ENCODE data around the gene DOP1A. TPM values are rescaled to one million over a fixed set of nuclear protein-coding genes. Genes with fewer than 3 reads are reported as not detected.

The DOP1A gene
- total RNA-seq, 1 donor from 2014 or later = 19.0 TPM

DNA sequence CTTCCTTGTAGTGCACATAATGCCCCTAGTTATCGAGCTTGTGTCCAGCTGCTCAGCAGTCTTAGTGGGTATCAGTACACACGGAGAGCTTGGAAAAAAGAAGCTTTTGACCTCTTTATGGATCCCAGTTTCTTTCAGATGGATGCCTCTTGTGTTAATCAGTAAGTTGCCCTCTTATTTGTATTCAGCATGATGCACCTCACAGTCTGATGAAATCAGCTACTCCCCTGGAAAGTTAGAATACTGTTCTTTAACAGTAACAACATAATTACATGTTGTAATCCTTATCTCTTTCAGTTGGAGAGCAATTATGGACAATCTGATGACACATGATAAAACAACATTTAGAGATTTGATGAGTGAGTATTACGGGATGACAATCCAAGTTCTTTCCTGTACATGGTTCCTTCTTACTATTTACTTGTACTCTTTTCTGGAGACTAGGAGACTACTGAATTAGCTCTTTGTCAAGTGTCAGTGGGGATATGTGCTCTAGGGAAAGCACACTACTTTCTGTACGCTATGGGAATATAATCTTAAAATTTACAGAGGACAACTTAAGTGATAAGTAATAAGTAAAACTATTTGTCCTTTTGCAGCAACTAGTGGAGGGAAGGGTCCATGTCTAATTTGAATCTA is 86.5 kb downstream of the DOP1A start:
- Mint-ChIP-seq H3K27ac (ENCODE audit: unreplicated experiment) (no peak overlapping the region), H3K4me1 (ENCODE audit: low read depth) (no peaks in the 10 kb centered on the region), H3K36me3 (ENCODE audit: low read depth) (peaks cover 12% of the 10 kb centered on the region), H3K9me3 (ENCODE audit: low read depth) (no peaks in the 10 kb centered on the region), H3K4me3 (ENCODE audit: unreplicated experiment) (no peak overlapping the region), H3K27me3 (ENCODE audit: low read depth) (no peaks in the 10 kb centered on the region)
- TF ChIP-seq CTCF (IDR thresholded peaks at IDR 0.05) = no peak
- DNase-seq (ENCODE audit: low spot score) = no peak

- no peak for TF ChIP-seq CTCF (IDR thresholded peaks at IDR 0.05)
- Mint-ChIP-seq H3K36me3 (ENCODE audit: low read depth) (peaks cover 20% of the 10 kb centered on the region), H3K27me3 (ENCODE audit: low read depth) (no peaks in the 10 kb centered on the region), H3K9me3 (ENCODE audit: low read depth) (no peaks in the 10 kb centered on the region), H3K27ac (ENCODE audit: unreplicated experiment) (no peak overlapping the region), H3K4me3 (ENCODE audit: unreplicated experiment) (no peak overlapping the region), H3K4me1 (ENCODE audit: low read depth) (no peaks in the 10 kb centered on the region)
- DNase-seq (ENCODE audit: low spot score) = no peak
Observed at GRCh38 chr6:83155794-83156193, 88.3 kb downstream of the DOP1A start.

DNA sequence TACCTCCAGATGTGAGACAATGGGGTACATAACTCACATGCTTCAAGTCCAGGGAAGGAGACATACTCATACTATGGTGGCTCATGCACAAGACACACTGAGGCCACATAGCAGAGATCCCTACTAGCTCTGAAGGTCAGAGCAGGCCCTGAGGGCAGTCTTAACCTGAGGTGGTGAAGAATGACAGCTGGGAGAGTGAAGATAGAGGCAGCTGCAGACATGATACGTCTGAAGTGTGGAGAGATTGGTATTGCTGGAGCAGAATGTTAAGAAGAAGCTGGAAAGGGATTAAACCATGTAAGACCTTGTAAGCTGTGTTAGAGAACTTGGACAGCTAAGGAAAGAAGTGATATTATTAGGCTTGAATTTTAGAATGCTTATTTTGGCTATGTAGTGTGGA is 92.7 kb downstream of the DOP1A start:
- Mint-ChIP-seq H3K4me3 (ENCODE audit: unreplicated experiment) (no peak overlapping the region), H3K27ac (ENCODE audit: unreplicated experiment) (no peak overlapping the region), H3K9me3 (ENCODE audit: low read depth) (no peaks in the 10 kb centered on the region), H3K36me3 (ENCODE audit: low read depth) (peaks cover 14% of the 10 kb centered on the region), H3K27me3 (ENCODE audit: low read depth) (no peaks in the 10 kb centered on the region), H3K4me1 (ENCODE audit: low read depth) (no peaks in the 10 kb centered on the region)
- no peak for TF ChIP-seq CTCF (IDR thresholded peaks at IDR 0.05)
- DNase-seq (ENCODE audit: low spot score) = no peak

DNA sequence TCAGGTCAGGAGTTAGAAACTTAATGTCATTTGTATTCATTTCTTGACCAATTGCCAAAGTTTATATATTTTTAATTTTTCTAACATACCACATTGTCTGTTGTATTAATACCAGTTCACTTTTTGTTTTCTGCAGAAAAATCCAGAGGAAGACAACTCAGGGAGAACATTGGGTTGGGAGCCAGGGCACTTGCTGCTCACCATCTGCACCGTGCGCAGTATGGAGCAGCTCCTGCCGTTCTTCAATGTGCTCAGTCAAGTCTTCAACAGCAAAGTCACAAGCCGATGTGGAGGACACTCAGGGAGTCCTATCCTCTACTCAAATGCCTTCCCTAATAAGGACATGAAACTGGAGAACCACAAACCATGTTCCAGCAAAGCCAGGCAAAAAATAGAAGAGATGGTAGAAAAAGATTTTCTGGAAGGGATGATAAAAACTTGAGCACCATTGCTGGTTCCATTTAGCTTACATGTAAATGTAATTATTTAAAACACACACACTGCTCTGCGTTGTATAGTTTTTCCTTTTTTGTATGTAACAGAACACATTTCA is 100.3 kb downstream of the DOP1A start:
- no peak for TF ChIP-seq CTCF (IDR thresholded peaks at IDR 0.05)
- no peak overlapping the region for H3K4me3 Mint-ChIP-seq (ENCODE audit: unreplicated experiment)
- peaks cover 52% of the 10 kb centered on the region for H3K36me3 Mint-ChIP-seq (ENCODE audit: low read depth)
- H3K27me3 Mint-ChIP-seq (ENCODE audit: low read depth) = no peaks in the 10 kb centered on the region
- H3K9me3 Mint-ChIP-seq (ENCODE audit: low read depth) = no peaks in the 10 kb centered on the region
- peaks cover 12% of the 10 kb centered on the region for H3K4me1 Mint-ChIP-seq (ENCODE audit: low read depth)
- no peak overlapping the region for H3K27ac Mint-ChIP-seq (ENCODE audit: unreplicated experiment)
- DNase-seq (ENCODE audit: low spot score) = no peak

GRCh38 chr6:83168556-83168955 is 101.1 kb downstream of the DOP1A start:
- peaks cover 12% of the 10 kb centered on the region for H3K4me1 Mint-ChIP-seq (ENCODE audit: low read depth)
- H3K27me3 Mint-ChIP-seq (ENCODE audit: low read depth) = no peaks in the 10 kb centered on the region
- H3K27ac Mint-ChIP-seq (ENCODE audit: unreplicated experiment) = no peak overlapping the region

More at GRCh38 chr6:83168556-83168955, 101.1 kb downstream of the DOP1A start:
- Mint-ChIP-seq H3K36me3 (ENCODE audit: low read depth) (peaks cover 58% of the 10 kb centered on the region), H3K9me3 (ENCODE audit: low read depth) (no peaks in the 10 kb centered on the region), H3K4me3 (ENCODE audit: unreplicated experiment) (no peak overlapping the region)
- no peak for TF ChIP-seq CTCF (IDR thresholded peaks at IDR 0.05)
- no peak for DNase-seq (ENCODE audit: low spot score)

All from chondrocyte (in vitro differentiated cells).